GM19455 (cell line): Measurements from ENCODE around the gene CRYBG3.

Source experiments
- ATAC-seq: cut with Tn5 transposase; IDR thresholded peaks from one replicate; pipeline ENCODE4 v1.9.1; 2021; ENCODE audit not compliant: unreplicated experiment

CRYBG3 gene

DNA sequence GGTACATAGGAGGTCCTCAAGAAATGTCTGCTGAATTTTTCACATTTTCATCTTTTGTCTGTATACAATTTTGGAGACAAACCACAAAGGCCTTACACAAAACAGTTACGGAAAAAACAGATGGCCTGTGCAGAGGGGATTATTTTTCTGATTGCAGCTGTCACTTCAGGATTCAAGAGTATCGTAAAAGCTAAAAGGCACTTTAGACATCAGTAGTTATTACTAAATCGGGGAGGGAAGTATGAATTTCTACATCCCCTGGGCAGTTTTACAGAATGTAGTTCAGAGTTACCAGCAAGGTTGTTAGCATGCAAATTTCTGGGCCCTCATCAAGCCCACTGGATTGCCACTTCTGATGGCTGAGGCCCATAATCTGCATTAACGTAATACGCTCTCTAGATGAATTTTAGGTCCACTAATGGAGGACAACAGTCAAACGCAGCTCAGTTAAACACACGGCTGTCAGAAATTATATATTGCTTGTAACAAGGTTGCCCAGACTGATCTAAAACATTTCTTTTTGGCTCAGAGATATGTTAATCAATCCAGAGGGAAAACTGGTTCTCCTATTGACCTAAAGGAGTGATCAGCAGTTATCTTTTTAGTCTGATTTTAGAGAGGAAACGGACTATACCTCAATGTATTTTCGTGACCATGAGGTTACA lies 149.3 kb downstream of the CRYBG3 start:
- no peak for ATAC-seq

DNA sequence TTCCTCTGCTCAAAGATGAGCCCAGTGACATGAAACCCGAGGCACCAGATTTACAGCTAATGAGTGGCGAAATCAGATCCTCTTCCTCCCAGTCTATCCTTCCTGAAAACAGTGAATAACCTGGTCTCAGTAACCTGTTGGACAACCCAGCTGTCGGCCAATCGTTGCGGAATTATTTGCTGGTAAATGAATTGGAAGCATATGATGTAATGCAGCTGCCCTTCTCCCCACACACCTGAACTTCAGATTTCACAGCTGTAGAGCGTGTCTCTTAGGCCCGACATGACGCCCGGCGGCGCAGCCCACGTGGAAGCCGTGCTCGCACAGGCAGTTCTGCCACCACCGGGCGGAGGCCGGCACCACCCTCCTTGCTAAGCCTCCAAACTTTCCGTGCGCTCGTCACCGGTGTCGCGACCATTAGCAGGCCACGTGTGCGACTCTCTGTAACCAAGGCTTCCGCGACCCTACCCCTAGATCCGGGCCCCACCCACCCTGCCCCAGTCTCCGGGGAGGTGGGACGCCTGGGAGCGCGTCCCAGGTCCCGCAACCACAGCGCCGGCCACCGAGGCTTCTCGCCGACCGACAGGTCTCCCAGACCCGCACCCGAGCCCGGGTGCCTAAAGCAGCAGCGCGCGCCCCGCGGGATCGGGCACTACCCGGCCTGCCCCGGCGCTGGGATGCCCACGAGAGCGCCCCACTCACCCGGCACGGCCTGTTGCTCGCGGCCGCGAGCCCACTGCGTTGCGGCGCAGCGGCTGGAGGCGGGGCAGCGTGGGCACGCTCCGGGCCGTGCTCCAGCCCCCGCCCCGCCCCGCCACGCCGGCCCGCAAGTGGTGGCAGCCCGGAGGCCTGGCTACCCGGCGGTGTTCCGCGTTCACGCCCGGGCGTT lies 150.1 kb downstream of the CRYBG3 start, which contains the start of gene RIOX2:
Gene RIOX2 (minus strand): TSS at position 753 of the 889 bp plus-strand sequence. CDS start 4,838 bp downstream, outside the sequence.
- peak; percentile 92 for ATAC-seq

DNA sequence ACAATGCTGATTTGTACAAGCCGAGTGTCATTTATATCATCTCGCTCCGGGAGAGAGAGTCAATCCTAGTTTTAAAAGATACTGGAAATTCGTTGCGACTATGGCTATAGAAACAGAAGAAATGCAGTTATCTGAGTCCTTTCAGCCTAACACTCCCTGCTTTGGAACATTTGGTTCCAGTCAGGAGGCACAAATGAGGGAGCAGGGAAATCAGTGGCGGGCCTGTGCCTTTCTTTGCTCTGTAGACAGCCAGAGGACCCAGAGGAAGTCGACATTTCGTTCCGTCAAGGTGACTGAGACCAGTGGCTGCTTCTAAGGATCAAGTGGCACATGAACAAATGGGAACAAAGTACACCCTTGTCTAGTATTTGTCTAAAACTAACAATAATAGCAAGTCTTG lies 151.2 kb downstream of the CRYBG3 start:
- no peak for ATAC-seq

DNA sequence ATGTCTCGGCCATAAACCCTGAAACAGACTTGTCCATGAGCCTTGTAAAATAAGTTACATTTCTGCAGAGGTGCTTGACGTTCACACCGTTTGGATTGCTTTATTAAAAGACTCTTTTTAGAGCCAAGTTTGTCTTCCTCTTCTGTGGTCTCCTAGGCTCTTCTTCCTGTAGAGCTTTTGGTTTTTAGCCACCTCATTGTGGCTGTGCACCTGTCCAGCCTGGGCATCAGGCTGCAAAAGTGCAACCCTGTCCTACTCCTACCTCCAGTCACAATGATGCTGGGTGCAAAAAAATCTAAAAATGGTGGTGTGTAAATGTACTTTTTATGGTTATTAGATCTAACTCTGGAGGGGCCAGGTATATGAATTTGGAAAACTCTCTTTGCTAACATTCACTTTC lies 153.2 kb downstream of the CRYBG3 start:
- no peak for ATAC-seq

DNA sequence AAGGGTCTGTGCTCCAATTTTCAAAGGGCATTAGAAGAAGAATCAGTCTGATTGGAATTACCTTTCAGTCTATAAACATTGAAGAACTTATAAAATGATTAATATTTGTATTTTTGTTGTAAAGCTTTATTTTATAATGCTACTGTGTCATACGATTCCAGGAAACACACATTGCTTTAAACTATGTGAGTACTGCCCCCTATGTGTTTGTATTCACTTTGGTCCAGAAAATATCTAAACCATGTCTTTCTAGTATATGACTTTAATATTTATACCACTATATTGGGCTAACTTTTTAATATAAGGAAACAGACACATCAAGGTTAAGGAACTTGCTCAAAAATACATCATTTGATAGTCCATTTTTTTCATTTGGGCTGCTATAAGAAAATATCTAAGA lies 153.7 kb downstream of the CRYBG3 start:
- ATAC-seq: no peak

DNA sequence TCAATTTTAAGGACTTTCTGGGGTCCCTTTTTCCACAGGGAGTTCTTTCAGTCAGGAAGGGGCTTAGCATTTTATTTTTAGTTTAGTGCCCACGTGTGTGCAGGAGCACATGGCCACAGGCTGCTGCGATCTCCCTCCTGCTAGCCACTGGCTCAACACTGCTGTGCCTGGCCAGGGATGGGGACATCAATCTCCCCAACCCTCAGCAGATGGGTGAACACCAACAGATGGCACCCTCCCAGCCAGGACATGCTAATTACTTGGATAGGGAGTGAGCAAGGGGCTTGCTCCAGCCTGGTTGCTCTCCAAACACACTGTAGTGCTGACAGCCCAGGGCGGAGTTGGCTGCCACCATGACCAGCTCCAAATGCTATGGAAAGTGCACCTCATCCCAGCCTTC lies 157.8 kb downstream of the CRYBG3 start:
- ATAC-seq: no peak

DNA sequence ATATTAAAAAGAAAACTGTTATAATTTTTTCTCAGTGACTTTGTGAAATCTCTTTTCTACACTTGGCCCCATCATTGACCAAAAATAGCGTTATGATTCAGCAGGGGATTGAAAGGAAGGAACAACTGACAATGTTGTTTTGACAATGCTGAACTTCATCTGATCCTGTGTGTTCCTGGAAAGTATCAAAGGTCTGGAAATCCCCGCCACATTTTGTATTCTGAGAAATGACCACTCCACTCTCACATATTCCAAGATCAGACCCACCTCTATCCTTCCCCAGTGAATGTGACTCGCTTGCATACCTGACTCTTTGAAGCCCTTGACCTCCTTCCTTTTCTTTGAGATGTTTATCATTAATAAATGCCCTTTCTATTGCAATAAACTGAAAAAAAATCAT lies 160.1 kb downstream of the CRYBG3 start:
- no peak for ATAC-seq

DNA sequence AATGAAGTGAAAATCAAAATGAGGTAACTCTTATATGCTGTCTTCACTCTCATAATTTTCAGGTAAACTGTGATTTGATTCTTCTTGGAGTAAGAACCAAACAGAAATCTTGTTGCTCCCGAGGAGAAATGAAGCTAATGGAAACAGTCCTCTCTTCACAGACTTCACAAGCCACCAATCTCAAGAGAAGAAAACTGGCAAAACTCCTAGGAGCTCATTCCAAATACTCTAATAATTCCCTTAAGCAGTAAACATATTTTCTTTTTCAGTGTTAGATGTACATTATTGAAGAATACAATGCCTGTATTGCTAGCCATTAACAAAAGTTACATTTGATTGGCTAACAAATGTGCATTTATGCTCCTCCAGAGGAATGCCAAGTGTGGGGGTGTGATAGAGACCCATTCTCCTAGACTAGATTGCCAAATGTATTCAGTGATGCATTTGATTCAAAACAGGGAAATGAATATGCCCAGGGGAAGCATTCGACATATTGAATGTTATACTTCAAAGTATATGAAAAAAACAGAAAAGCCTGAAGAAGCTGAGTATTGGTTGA lies 162.2 kb downstream of the CRYBG3 start:
- no peak for ATAC-seq

DNA sequence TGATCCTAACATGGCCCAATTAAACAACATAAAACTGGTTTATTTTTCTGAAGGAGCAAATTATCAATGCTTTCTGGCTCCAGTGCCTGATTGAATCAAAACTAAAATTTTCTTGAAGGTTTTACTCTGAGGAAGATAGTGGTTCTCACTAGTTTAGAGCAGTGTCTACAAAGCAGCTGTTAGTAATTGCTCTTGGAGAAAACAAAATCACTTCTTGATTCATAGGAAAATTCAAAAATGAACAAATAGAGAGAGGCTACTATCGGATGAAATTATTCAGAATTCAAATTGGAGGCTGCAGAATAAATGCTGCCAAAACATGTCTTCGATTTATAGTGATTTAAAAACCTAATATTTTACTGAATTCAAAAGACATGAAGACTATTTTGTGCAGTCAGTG lies 165.5 kb downstream of the CRYBG3 start:
- no peak for ATAC-seq

DNA sequence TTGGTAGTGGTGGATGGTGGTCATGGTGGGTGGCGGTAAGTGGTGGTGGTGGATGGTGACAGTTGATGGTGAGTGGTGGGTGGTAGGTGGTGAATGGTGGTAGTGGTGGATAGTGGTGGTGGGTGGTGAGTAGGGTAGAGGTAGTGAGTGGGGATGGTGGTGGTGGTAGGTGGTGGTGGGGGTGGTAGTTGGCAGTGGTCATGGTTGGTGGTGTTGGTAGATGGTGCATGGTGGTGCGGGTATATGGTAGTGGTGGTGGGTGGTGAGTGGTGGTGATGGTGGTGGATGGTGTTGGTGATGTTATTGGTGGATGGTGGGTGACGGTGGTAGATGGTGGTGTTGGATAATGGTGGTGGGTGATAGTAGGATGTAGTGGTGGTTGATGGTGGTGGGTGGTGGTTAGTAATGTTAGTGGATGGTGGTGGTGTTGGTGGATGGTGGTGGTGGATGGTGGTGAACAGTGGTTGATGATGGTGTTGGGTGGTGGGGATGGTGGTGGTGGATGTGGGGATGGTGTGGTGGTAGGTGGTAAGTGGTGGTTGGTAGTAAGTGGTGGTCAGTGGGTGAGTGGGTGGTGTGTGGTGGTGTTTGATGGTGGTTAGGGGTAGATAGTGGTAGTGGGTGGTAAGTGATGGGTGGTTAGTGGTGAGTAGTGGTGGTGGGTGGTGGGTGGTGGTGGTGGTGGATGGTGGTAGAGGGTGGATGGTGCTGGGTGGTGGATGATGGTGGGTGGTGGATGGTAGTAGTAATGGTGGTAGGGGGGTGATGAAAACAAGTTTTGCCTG lies 167.2 kb downstream of the CRYBG3 start:
- ATAC-seq: no peak

DNA sequence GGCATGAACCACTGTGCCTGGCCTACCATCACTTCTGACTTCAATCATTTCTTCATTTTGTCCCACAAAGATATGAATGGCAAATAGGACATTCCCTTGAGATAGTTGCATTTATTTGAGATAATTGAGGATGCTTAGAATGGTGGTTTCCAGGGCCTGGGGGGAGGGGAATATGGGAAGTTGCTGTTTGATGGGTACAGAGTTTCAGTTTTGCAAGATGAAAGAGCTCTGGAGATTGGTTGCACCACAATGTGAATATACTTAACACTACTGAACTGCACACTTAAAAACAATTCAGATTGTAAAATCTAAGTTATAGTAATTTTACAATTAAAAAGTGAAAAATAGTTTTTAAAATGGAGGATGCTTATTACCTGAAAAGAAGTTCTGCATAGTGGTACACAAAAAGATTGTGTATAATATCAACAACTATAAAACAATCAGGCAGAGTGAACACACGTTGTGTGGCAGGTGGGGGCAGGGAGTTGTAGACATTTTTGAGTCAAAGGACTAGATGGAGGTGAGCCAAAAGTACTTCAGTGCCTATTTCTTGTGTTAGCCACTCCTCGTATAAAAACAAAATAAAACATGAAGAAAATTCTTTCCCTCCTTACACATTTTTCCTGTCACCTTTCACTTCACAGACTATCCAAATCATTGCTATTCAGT lies 168.9 kb downstream of the CRYBG3 start:
- no peak for ATAC-seq

DNA sequence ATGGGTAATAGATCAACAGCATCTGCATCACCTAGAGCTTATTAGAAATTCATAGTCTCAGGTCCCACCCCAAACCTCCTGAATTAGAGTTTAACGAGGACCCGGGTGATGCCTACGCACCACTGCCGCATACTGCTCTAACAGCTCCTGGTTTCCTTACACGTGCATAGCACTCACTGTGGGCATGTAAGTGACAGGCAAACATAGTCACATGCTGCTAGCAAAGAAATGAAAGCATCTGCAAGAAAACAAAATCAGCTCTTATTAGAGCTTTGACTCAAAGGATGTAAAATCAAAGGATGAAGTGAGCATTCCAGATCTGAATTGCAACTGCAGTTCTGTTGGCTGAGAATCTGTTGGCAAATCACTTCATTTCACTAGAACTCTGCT lies 169.5 kb downstream of the CRYBG3 start:
- ATAC-seq: no peak

DNA sequence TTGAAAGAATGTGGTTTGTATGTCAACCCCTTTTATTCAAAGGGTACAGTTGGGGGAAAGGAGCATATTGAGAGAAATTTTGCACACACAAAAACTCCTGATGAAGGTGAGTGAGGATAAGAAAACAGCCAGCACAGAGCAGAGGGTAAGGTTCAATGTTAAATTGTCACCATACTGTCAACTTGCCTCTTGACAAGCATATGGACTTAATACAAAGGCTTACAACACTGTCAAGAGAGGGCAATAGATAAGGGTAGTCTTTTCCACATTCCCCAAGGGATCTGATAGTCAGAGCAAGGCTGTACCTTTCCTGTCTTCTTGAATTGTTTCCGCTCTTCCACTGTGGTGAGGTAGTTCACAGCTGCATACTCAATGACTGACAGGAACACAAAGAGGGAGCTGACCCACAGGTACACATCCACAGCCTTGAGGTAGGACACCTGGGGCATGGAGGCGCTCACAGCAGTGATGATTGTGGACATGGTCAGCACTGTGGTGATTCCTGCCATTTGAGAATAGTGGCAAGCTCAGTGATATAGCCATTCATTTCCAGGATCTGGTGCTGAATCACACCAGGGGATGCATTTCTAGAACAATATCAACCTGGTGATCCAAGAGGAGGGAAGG lies 170.8 kb downstream of the CRYBG3 start:
- ATAC-seq: no peak

DNA sequence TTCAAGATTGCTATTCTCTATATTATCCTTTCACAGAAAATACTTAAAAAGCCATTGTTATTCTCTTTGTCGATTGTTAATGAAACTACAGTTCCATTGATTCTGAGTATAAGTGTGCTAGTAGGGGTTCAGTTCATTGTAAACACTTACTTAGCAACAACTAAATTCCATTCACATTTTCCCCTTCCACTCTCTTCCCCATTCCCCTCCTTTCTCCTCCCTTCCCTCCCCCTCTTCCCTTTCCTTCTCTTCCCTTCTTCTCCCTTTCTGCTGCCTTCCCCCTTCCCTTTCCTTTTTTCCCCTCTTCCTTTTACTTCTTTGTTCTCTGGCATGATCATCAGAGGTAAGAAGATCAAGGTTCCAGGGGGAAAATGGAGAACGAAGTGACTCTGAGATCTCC lies 171.7 kb downstream of the CRYBG3 start:
- ATAC-seq: no peak

DNA sequence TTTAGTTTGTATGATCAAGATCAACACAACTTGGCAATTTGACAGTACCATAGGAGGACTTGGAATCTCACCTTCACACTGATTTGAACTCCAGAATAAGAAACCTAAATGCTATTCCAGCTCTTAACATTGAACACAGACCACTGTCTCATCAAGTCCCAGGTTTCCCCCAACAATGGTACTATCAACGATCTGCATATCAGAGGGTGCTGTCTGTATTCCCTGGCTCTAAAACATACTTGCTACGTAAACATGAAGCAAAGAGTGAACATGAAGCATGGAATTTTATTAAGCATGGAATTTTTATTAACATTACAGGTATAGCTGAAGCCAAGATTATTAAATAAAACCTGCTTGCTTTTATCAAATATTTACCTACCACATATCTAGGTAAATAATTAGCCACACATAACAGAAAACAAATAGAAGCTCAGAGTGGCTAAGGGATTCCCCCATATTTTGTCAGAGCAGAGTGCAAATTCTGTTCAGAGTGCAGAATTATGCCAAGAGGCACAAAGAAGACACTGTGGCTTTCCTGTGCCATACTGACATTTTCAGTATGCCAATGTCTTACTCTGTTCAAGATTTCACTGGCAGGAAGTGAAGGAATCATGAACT lies 172.6 kb downstream of the CRYBG3 start:
- no peak for ATAC-seq
